Keratinocyte (primary cell): Measurements from ENCODE around the gene NPM1. TPM values are rescaled to one million over a fixed set of nuclear protein-coding genes. Genes with fewer than 3 reads are reported as not detected.

Source experiments
- DNase-seq: peaks from one replicate; pipeline ENCODE4 v3.0.0-alpha.2; 2011; ENCODE audit warnings: low read depth, missing footprints, low spot score
- FAIRE-seq: peaks from 2 replicates; lab custom pipeline; 2011; peaks lifted over from hg19 to GRCh38; lab: Jason Lieb, UNC
- H2AFZ ChIP-seq: 2 replicates; pipeline ENCODE4 v1.6.0; 2012; ENCODE audit warnings: low read length, control low read depth, inconsistent platforms; ENCODE audit not compliant: control insufficient read depth
- H3K27ac ChIP-seq: 2 replicates; pipeline ENCODE4 v1.5.1; 2011; ENCODE audit warnings: low read length; ENCODE audit not compliant: control insufficient read depth, insufficient read depth
- H3K27me3 ChIP-seq: 3 replicates; pipeline ENCODE4 v1.6.0; 2011; ENCODE audit warnings: low read length; ENCODE audit not compliant: control insufficient read depth, insufficient read depth; ENCODE audit errors: extremely low read depth
- H3K36me3 ChIP-seq, 2 experiments: 2 replicates in 1 of 2; 3 replicates in 1 of 2; pipeline ENCODE4 v1.5.1; 2011; ENCODE audit warnings: low read length in 2 of 2, mild to moderate bottlenecking in 1 of 2; ENCODE audit not compliant: control insufficient read depth in 2 of 2, insufficient read depth in 2 of 2; ENCODE audit errors: extremely low read depth in 1 of 2
- H3K4me1 ChIP-seq: 3 replicates; pipeline ENCODE4 v1.5.1; 2011; ENCODE audit warnings: low read length; ENCODE audit not compliant: control insufficient read depth, insufficient read depth; ENCODE audit errors: extremely low read depth
- H3K4me2 ChIP-seq: 3 replicates; pipeline ENCODE4 v1.6.0; 2011; ENCODE audit warnings: low read depth, low read length; ENCODE audit not compliant: control insufficient read depth, insufficient read depth; ENCODE audit errors: extremely low read depth
- H3K4me3 ChIP-seq, 3 experiments: fragments of 200-600 bp in 1 of 3; sonication (generic) in 1 of 3; 2 replicates in 2 of 3; 3 replicates in 1 of 3; pipeline ENCODE4 v1.5.1; 2011 to 2016; ENCODE audit warnings: low read length in 3 of 3, mild to moderate bottlenecking in 3 of 3, control low read depth in 2 of 3, inconsistent platforms in 1 of 3, low read depth in 1 of 3, mixed read lengths in 1 of 3, mixed run types in 1 of 3, moderate library complexity in 1 of 3; ENCODE audit not compliant: control insufficient read depth in 2 of 3, insufficient read depth in 2 of 3; ENCODE audit errors: extremely low read depth in 1 of 3
- H3K79me2 ChIP-seq: 2 replicates; pipeline ENCODE4 v1.6.0; 2012; ENCODE audit warnings: low read length; ENCODE audit not compliant: control insufficient read depth, insufficient read depth
- H3K9ac ChIP-seq: 3 replicates; pipeline ENCODE4 v1.6.0; 2011; ENCODE audit warnings: low read length; ENCODE audit not compliant: control insufficient read depth, insufficient read depth; ENCODE audit errors: extremely low read depth
- H3K9me1 ChIP-seq: 3 replicates; pipeline ENCODE4 v1.6.0; 2011; ENCODE audit warnings: low read length; ENCODE audit not compliant: control insufficient read depth, insufficient read depth; ENCODE audit errors: extremely low read depth
- H3K9me3 ChIP-seq: 2 replicates; pipeline ENCODE4 v1.5.1; 2012; ENCODE audit warnings: low read depth, low read length; ENCODE audit not compliant: control insufficient read depth
- H4K20me1 ChIP-seq: 3 replicates; pipeline ENCODE4 v1.6.0; 2011; ENCODE audit warnings: low read length; ENCODE audit not compliant: control insufficient read depth, insufficient read depth; ENCODE audit errors: extremely low read depth
- EZH2 ChIP-seq: IDR thresholded peaks from one replicate; pipeline ENCODE4 v1.6.1; 2012; ENCODE audit warnings: inconsistent platforms, mild to moderate bottlenecking, low read length, moderate library complexity
- dilution Hi-C: fragments of 300-500 bp; cut with MboI; formaldehyde crosslinking; loops from one replicate; pipeline ENCODE4 v1.7.0; 2020; ENCODE audit warnings: low sequenced_read_pairs; ENCODE audit not compliant: extremely low pct_ligation_motif_present
- polyA plus RNA-seq, 5 experiments: library from polyadenylated mRNA; depleted of rRNA in 3 of 5; stranded (reverse) in 3 of 5; stranded (forward) in 1 of 5; unstranded in 1 of 5; fragments of >200 nt; gene quantifications; 1 replicate in 1 of 5; 2 replicates in 3 of 5; 3 replicates in 1 of 5; pipeline versions ENCODE4 v1.2.1 to v1.2.3, GENCODE V29; 2011 to 2012; ENCODE audit warnings: missing spikeins in 2 of 5, low read depth in 1 of 5, low replicate concordance in 1 of 5
- TF ChIP-seq, protein P1 (sequence below), 3 experiments: IDR thresholded peaks in 1 of 3; conservative IDR thresholded peaks in 1 of 3; optimal IDR thresholded peaks in 1 of 3; 2 replicates in 2 of 3; 3 replicates in 1 of 3; pipeline versions ENCODE3 to v1.5.1; 2011; ENCODE audit warnings: low read length in 3 of 3, mild to moderate bottlenecking in 3 of 3, moderate library complexity in 2 of 3, control low read depth in 1 of 3, inconsistent platforms in 1 of 3; ENCODE audit not compliant: insufficient read depth in 2 of 3; ENCODE audit errors: extremely low read depth in 1 of 3

The NPM1 gene
- polyA plus RNA-seq, 1 donor (not counting 4 experiments of a cell fraction or from before 2014, with no cell fraction given), result 2,398 TPM

DNA sequence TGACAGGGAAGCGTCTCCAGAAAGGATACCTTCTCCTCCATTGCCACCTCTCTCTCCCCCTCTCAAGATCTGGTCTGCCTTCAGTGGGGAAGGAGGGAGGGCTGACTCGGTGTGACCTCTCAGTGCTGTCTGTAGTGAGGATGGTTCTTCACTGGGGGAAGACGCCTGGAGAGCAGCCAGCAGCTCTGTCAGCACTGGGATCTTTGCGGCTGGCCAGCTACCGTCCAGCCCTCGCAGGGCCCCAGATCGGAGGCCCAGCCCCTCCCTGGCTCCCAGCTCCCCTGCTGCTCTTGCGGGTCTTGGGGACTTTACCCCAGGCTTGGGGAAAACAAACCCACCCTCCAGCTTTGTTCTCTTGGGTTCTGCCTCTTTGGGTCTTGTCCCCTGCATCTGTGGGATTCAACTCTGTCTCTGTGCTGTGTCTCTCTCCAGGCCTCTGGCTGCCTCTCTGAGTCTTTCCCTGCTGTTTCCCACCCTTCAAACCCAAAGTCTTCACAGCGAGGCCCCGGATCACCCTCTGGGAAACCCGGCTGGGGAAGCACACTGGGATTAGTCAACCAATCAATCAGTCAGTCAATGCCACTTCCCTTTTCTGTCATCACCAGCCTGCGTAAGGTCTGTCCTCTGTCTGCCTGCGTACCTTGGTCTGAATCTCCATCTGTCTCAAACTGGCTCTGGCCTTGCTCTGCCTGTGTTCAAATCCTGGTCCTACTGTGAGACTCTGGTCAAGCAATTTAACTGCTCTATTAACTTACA, 54.8 kb downstream of the NPM1 start:
- no peak for TF ChIP-seq EZH2
- TF ChIP-seq, protein P1, sequence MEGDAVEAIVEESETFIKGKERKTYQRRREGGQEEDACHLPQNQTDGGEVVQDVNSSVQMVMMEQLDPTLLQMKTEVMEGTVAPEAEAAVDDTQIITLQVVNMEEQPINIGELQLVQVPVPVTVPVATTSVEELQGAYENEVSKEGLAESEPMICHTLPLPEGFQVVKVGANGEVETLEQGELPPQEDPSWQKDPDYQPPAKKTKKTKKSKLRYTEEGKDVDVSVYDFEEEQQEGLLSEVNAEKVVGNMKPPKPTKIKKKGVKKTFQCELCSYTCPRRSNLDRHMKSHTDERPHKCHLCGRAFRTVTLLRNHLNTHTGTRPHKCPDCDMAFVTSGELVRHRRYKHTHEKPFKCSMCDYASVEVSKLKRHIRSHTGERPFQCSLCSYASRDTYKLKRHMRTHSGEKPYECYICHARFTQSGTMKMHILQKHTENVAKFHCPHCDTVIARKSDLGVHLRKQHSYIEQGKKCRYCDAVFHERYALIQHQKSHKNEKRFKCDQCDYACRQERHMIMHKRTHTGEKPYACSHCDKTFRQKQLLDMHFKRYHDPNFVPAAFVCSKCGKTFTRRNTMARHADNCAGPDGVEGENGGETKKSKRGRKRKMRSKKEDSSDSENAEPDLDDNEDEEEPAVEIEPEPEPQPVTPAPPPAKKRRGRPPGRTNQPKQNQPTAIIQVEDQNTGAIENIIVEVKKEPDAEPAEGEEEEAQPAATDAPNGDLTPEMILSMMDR (optimal IDR thresholded peaks at IDR 0.05 in 1 of 3, IDR thresholded peaks at IDR 0.05 in 1 of 3, conservative IDR thresholded peaks at IDR 0.05 in 1 of 3; ENCODE audit: extremely low read depth in 1 of 3, insufficient read depth in 2 of 3, low read length in 3 of 3), result no peak
- peaks cover 5% of the 10 kb centered on the region for H3K27me3 ChIP-seq
- no peaks in the 10 kb centered on the region for H3K79me2 ChIP-seq
- no peaks in the 10 kb centered on the region for H4K20me1 ChIP-seq
- H3K4me1 ChIP-seq, result peaks cover 2% of the 10 kb centered on the region
- H3K36me3 ChIP-seq, result no peaks in the 10 kb centered on the region
- no peak overlapping the region for H3K9ac ChIP-seq
- DNase-seq, result no peak
- no peaks in the 10 kb centered on the region for H3K9me3 ChIP-seq
- H2AFZ ChIP-seq, result no peak overlapping the region
- no peak overlapping the region for H3K27ac ChIP-seq
- no peak for FAIRE-seq
- no peak overlapping the region for H3K4me3 ChIP-seq
- dilution Hi-C loops, result no loop called here
- H3K9me1 ChIP-seq, result no peaks in the 10 kb centered on the region
- no peak overlapping the region for H3K4me2 ChIP-seq

DNA sequence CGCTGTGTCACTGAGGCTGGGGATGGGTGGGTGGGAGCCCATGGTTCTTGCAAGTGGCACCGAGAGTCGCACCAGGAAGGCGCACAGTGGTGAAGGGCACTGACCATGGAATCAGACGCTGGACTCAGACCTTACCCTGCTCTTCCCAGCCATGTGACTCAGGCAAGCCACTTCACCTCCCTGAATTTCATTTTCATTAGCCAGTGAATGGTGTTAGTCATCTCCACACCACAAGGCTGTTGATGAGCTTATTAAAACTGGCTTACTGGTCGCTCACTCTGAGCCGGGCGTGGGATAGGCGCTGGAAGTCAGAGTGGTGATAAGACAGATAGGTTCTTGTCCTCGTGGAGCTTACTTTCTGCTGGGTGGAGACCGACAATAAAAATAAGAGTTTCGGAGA, 56.9 kb downstream of the NPM1 start:
- Histone ChIP-seq H2AFZ (no peak overlapping the region), H3K9me1 (no peaks in the 10 kb centered on the region), H3K4me2 (no peak overlapping the region), H3K4me1 (peaks cover 2% of the 10 kb centered on the region), H4K20me1 (no peaks in the 10 kb centered on the region), H3K36me3 (no peaks in the 10 kb centered on the region), H3K9ac (no peak overlapping the region), H3K79me2 (no peaks in the 10 kb centered on the region), H3K27ac (no peak overlapping the region), H3K4me3 (no peak overlapping the region), H3K27me3 (peaks cover 9% of the 10 kb centered on the region), H3K9me3 (no peaks in the 10 kb centered on the region)
- TF ChIP-seq, protein P1 (optimal IDR thresholded peaks at IDR 0.05 in 1 of 3, IDR thresholded peaks at IDR 0.05 in 1 of 3, conservative IDR thresholded peaks at IDR 0.05 in 1 of 3; ENCODE audit: extremely low read depth in 1 of 3, insufficient read depth in 2 of 3, low read length in 3 of 3), result no peak
- no peak for TF ChIP-seq EZH2
- DNase-seq, result peak; percentile 19
- FAIRE-seq, result peak; percentile 73
- dilution Hi-C loops, result no loop called here
